MCF 10A (cell line): ENCODE measurements around the gene VEZT. TPM values are rescaled to one million over a fixed set of nuclear protein-coding genes. Genes with fewer than 3 reads are reported as not detected.

Source experiments
- BruUV-seq: library from RNA; stranded (reverse); fragments of 400-500 nt; replicated peaks from 2 replicates; lab custom pipeline; 2021; lab: Mats Ljungman, UMichigan
- CTCF ChIA-PET: fragments of 300-600 bp; sonication (Branson Sonifier 250); formaldehyde crosslinking; extraction: SDS; loops from one replicate; lab custom pipeline; 2021; ENCODE audit warnings: antibody characterized with exemption, inconsistent platforms; lab: Yijun Ruan, JAX
- POLR2A ChIA-PET: fragments of 300-600, 350-650 bp; sonication (Branson Sonifier 250); formaldehyde crosslinking; extraction: SDS; loops from one replicate; lab custom pipeline; 2020; ENCODE audit warnings: antibody characterized with exemption, inconsistent platforms; lab: Yijun Ruan, JAX
- DNase-seq: peaks from one replicate; pipeline ENCODE4 v3.0.0-alpha.2; 2018; ENCODE audit not compliant: unreplicated experiment
- H3K27ac Mint-ChIP-seq: one replicate; pipeline ENCODE4 v1.8.0; 2022; ENCODE audit warnings: mild to moderate bottlenecking, low read depth, mixed read lengths; ENCODE audit not compliant: unreplicated experiment
- H3K27me3 Mint-ChIP-seq: one replicate; pipeline ENCODE4 v1.8.0; 2022; ENCODE audit warnings: mixed read lengths; ENCODE audit not compliant: insufficient read depth, unreplicated experiment
- H3K36me3 Mint-ChIP-seq: one replicate; pipeline ENCODE4 v1.8.0; 2022; ENCODE audit warnings: mild to moderate bottlenecking, moderate library complexity, mixed read lengths; ENCODE audit not compliant: insufficient read depth, unreplicated experiment
- H3K4me1 Mint-ChIP-seq: one replicate; pipeline ENCODE4 v1.8.0; 2022; ENCODE audit warnings: mixed read lengths; ENCODE audit not compliant: insufficient read depth, unreplicated experiment
- H3K4me3 Mint-ChIP-seq: one replicate; pipeline ENCODE4 v1.8.0; 2022; ENCODE audit warnings: mild to moderate bottlenecking, moderate library complexity, mixed read lengths; ENCODE audit not compliant: unreplicated experiment
- H3K9me3 Mint-ChIP-seq: one replicate; pipeline ENCODE4 v1.8.0; 2022; ENCODE audit warnings: mixed read lengths; ENCODE audit not compliant: unreplicated experiment
- intact Hi-C: fragments of 100-400 bp; cut with micrococcal nuclease; formaldehyde crosslinking; loops from 2 replicates; pipeline ENCODE4 v1.14.1; 2022
- total RNA-seq: library from RNA; stranded (reverse); gene quantifications from 2 replicates; pipeline ENCODE4 v1.2.3, GENCODE V29; 2022
- TF ChIP-seq, protein P1 (sequence below): fragments of 200-600 bp; IDR thresholded peaks from one replicate; pipeline ENCODE4 v1.8.0; 2022; ENCODE audit warnings: antibody characterized with exemption, mild to moderate bottlenecking; ENCODE audit not compliant: unreplicated experiment

Gene VEZT
- total RNA-seq, 1 experiment from 2014 or later = 107 TPM

DNA sequence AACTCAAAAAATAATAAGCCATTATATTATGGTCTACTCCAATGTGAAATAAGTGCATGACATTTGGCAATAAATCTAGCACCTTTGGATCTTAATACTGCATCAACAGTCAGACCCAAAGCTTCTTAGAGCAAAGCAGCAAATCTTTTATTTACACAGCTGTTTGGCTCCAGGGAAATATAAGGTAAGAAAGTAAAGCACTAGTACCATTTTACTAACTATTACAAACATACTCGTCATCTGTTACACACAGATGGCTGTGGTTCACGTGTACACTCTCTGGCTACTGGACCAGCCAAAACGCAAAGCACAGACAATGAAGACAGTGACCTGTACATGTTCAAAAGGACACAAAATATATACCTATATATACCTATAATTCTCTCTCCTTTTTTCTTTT, 3.1 kb upstream of the VEZT start:
- Mint-ChIP-seq H3K36me3 (no peaks in the 10 kb centered on the region), H3K27me3 (no peaks in the 10 kb centered on the region), H3K27ac (peak overlapping the region; percentile 87), H3K9me3 (no peaks in the 10 kb centered on the region), H3K4me1 (peaks cover 10% of the 10 kb centered on the region), H3K4me3 (peak overlapping the region; percentile 84)
- ChIA-PET CTCF (interaction anchor here (1.0 to 4.4 kb wide), 5 partner anchors 9 to 98 kb away, joined by 3 to 50 read pairs (median 6); no protein-coding TSS in a partner anchor), POLR2A (interaction anchor here (0.7 to 21.4 kb wide), 9 partner anchors 11 to 260 kb away, joined by 3 to 1056 read pairs (median 32); partner anchors contain the start of genes METAP2 and NR2C1)
- intact Hi-C loops = no loop called here
- BruUV-seq = no TSS peak
- TF ChIP-seq, protein P1, sequence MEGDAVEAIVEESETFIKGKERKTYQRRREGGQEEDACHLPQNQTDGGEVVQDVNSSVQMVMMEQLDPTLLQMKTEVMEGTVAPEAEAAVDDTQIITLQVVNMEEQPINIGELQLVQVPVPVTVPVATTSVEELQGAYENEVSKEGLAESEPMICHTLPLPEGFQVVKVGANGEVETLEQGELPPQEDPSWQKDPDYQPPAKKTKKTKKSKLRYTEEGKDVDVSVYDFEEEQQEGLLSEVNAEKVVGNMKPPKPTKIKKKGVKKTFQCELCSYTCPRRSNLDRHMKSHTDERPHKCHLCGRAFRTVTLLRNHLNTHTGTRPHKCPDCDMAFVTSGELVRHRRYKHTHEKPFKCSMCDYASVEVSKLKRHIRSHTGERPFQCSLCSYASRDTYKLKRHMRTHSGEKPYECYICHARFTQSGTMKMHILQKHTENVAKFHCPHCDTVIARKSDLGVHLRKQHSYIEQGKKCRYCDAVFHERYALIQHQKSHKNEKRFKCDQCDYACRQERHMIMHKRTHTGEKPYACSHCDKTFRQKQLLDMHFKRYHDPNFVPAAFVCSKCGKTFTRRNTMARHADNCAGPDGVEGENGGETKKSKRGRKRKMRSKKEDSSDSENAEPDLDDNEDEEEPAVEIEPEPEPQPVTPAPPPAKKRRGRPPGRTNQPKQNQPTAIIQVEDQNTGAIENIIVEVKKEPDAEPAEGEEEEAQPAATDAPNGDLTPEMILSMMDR = no peak
- DNase-seq = peak; percentile 39

GRCh38 chr12:95215949-95216348, 1.7 kb upstream of the VEZT start:
- no peaks in the 10 kb centered on the region for H3K36me3 Mint-ChIP-seq
- CTCF ChIA-PET = interaction anchor here (0.9 to 4.4 kb wide), 6 partner anchors 10 to 99 kb away, joined by 3 to 50 read pairs (median 18); no protein-coding TSS in a partner anchor
- H3K27ac Mint-ChIP-seq = peak overlapping the region; percentile 90
- peaks cover 18% of the 10 kb centered on the region for H3K4me1 Mint-ChIP-seq
- H3K4me3 Mint-ChIP-seq = peak overlapping the region; percentile 84
- intact Hi-C loops = loop anchor here (1.0 to 5.0 kb wide), 4 partner anchors 12 to 121 kb away; no protein-coding TSS in a partner anchor
- no peaks in the 10 kb centered on the region for H3K27me3 Mint-ChIP-seq
- no peaks in the 10 kb centered on the region for H3K9me3 Mint-ChIP-seq
- POLR2A ChIA-PET = interaction anchor here (0.6 to 21.4 kb wide), 18 partner anchors 9 to 349 kb away, joined by 3 to 1056 read pairs (median 6); partner anchors contain the start of genes METAP2 and NR2C1
- DNase-seq = peak; percentile 75
- TF ChIP-seq, protein P1 = no peak
- no TSS peak for BruUV-seq

- intact Hi-C loops = loop anchor here (1.0 to 5.0 kb wide), 5 partner anchors 13 to 120 kb away; no protein-coding TSS in a partner anchor
- Mint-ChIP-seq H3K27me3 (no peaks in the 10 kb centered on the region), H3K27ac (peak overlapping the region; percentile 90), H3K4me3 (peak overlapping the region; percentile 84), H3K4me1 (peaks cover 21% of the 10 kb centered on the region), H3K9me3 (no peaks in the 10 kb centered on the region), H3K36me3 (no peaks in the 10 kb centered on the region)
- TF ChIP-seq, protein P1 = no peak
- ChIA-PET CTCF (interaction anchor here (0.7 to 4.4 kb wide), 15 partner anchors 11 to 595 kb away, joined by 3 to 50 read pairs (median 6); no protein-coding TSS in a partner anchor), POLR2A (interaction anchor here (0.5 to 21.4 kb wide), 41 partner anchors 8 to 1964 kb away, joined by 3 to 1056 read pairs (median 5); partner anchors contain the start of genes METAP2 and NR2C1)
- peak; percentile 54 for DNase-seq
- BruUV-seq = no TSS peak
Measured at GRCh38 chr12:95216711-95217376, 763 bp upstream of the VEZT start.
